PC-9 (cell line): ENCODE data around the gene ECE2.

Source experiments
- EZH2 ChIP-seq: fragments of 200-600 bp; sonication (generic); IDR thresholded peaks from 2 replicates; pipeline ENCODE4 v1.8.0; 2017; ENCODE audit warnings: antibody characterized with exemption, low read depth
- TF ChIP-seq, protein P1 (sequence below): fragments of 200-600 bp; sonication (generic); conservative IDR thresholded peaks from 2 replicates; pipeline ENCODE4 v1.6.1; 2017; ENCODE audit warnings: mixed run types, antibody characterized with exemption, mild to moderate bottlenecking, moderate library complexity

DNA sequence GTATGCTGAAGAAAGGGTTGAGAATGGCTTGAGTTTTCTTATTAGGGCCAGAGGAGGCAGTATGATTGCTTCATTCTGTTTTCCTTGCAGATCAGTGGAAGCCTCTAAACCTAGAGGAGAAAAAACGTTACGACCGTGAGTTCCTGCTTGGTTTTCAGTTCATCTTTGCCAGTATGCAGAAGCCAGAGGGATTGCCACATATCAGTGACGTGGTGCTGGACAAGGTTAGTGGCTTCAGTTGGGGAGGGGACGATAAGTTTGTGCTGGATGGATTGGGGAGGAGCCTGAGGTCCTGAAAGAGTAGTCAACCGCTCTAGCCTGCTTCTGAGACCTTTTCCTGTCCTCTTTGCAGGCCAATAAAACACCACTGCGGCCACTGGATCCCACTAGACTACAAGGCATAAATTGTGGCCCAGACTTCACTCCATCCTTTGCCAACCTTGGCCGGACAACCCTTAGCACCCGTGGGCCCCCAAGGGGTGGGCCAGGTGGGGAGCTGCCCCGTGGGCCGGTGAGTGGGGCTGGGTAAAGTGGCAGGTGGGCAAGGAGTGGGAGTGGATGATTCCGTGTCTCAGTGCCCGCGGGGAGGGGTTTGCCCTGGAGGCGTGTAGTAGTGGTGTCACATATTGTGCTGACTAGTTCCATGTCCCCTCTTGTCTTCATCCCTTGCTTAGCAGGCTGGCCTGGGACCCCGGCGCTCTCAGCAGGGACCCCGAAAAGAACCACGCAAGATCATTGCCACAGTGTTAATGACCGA, 47.1 kb downstream of the ECE2 start:
- TF ChIP-seq, protein P1, sequence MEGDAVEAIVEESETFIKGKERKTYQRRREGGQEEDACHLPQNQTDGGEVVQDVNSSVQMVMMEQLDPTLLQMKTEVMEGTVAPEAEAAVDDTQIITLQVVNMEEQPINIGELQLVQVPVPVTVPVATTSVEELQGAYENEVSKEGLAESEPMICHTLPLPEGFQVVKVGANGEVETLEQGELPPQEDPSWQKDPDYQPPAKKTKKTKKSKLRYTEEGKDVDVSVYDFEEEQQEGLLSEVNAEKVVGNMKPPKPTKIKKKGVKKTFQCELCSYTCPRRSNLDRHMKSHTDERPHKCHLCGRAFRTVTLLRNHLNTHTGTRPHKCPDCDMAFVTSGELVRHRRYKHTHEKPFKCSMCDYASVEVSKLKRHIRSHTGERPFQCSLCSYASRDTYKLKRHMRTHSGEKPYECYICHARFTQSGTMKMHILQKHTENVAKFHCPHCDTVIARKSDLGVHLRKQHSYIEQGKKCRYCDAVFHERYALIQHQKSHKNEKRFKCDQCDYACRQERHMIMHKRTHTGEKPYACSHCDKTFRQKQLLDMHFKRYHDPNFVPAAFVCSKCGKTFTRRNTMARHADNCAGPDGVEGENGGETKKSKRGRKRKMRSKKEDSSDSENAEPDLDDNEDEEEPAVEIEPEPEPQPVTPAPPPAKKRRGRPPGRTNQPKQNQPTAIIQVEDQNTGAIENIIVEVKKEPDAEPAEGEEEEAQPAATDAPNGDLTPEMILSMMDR: no peak
- TF ChIP-seq EZH2: no peak
